Retinal pigment epithelial cell (primary cell): ENCODE measurements around the gene DDX47.
"Not testable (repeated sequence)": the region's sequence is repeated elsewhere in the genome, so short reads cannot be mapped to it uniquely, and the experiment has no call there.

Experiments used
- DNase-seq: peaks from one replicate; pipeline ENCODE4 v3.0.0-alpha.2; 2010; ENCODE audit warnings: low read depth
- H3K4me3 ChIP-seq: 2 replicates; pipeline ENCODE4 v1.5.1; 2011; ENCODE audit warnings: mild to moderate bottlenecking, low read length, control low read depth, moderate library complexity
- CTCF ChIP-seq: conservative IDR thresholded peaks from 2 replicates; pipeline ENCODE4 v1.5.1; 2011; ENCODE audit warnings: low read depth, low read length, control low read depth, inconsistent platforms

DDX47 gene

GRCh38 chr12:12874029-12874428 is 60.9 kb downstream of the DDX47 start:
- no peak overlapping the region for H3K4me3 ChIP-seq
- no peak for TF ChIP-seq CTCF
- no peak for DNase-seq

- H3K4me3 ChIP-seq, DNase-seq: not testable (repeated sequence)
Measured at GRCh38 chr12:12875301-12875700, 62.2 kb downstream of the DDX47 start.

- TF ChIP-seq CTCF: no peak
- H3K4me3 ChIP-seq: no peak overlapping the region
- DNase-seq: no peak
Measured at GRCh38 chr12:12877153-12877768, 64.1 kb downstream of the DDX47 start.

- no peak for TF ChIP-seq CTCF
- DNase-seq: no peak
- H3K4me3 ChIP-seq: no peak overlapping the region
Measured at GRCh38 chr12:12877781-12878455, 64.8 kb downstream of the DDX47 start.
